A673 (cell line): ENCODE data around the gene TTC33.

ENCODE experiments used
- EZH2 ChIP-seq: fragments of 200-600 bp; sonication (generic); IDR thresholded peaks from 2 replicates; pipeline ENCODE4 v1.6.1; 2017; ENCODE audit warnings: borderline replicate concordance, low read depth, mild to moderate bottlenecking, mixed read lengths, antibody characterized with exemption, low read length; ENCODE audit not compliant: poor library complexity, severe bottlenecking
- TF ChIP-seq, protein P1 (sequence below): fragments of 300-800, 200-600 bp; sonication (generic); conservative IDR thresholded peaks from 2 replicates; pipeline ENCODE4 v1.5.1; 2017; ENCODE audit warnings: low read depth, mild to moderate bottlenecking, antibody characterized with exemption, low read length, moderate library complexity, mixed read lengths

GRCh38 chr5:40757400-40757799 is 1.6 kb upstream of the TTC33 start:
- TF ChIP-seq, protein P1, sequence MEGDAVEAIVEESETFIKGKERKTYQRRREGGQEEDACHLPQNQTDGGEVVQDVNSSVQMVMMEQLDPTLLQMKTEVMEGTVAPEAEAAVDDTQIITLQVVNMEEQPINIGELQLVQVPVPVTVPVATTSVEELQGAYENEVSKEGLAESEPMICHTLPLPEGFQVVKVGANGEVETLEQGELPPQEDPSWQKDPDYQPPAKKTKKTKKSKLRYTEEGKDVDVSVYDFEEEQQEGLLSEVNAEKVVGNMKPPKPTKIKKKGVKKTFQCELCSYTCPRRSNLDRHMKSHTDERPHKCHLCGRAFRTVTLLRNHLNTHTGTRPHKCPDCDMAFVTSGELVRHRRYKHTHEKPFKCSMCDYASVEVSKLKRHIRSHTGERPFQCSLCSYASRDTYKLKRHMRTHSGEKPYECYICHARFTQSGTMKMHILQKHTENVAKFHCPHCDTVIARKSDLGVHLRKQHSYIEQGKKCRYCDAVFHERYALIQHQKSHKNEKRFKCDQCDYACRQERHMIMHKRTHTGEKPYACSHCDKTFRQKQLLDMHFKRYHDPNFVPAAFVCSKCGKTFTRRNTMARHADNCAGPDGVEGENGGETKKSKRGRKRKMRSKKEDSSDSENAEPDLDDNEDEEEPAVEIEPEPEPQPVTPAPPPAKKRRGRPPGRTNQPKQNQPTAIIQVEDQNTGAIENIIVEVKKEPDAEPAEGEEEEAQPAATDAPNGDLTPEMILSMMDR: no peak
- no peak for TF ChIP-seq EZH2
